ENCODE data around the gene RNF26. TPM values are rescaled to one million over a fixed set of nuclear protein-coding genes. Genes with fewer than 3 reads are reported as not detected.

Gene RNF26
- total RNA-seq, 4 donors from 2014 or later, result 10.2 to 15.1 (median 11.7) TPM

DNA sequence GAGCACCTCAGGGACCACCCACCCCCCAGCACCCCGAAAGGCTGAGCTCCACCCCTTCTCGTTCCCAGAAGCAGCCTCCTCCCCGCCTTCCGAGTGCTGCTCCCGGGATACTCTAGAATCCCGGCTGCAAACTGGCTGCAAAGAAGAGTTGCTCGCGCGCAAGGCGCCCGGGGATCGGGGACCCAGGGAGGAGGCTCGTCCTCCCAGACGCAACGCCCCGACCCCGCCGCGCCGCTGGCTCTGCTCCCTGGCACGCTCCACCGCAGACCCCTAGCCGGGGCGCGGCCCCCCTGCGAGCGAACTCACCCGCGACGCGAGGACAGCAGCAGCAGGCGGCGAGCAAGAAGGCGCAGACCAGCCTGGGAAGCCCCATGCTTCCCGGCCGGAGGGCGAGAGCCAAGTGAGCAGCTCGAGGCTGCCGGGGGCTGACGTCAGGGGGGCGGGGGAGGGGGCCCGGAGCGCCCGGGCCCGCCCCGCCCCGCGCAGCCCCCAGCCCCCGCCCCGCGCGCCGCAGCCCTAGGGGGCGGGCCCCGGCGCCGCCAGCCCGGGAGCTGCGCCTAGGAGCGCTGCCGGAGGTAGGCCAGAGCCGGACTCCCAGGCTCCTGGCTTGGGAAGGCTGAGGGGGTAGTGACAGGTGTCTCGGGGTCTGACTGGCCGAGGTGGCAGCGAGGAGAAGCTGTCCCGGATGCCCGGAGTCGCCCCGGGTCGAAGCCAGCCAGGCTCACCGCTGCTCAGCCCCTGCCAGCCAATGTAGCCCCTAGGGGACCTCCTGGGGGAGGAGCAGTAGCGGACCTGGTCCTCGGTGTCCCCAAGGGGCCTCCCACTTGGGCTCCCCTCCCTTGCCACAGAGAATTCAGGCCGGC lies 17.4 kb upstream of the RNF26 start, which contains the start of gene MCAM:
TSS of gene MCAM (minus strand) at position 402 of the 863 bp plus-strand sequence. CDS start at position 373, 29 bp downstream.
- TF ChIP-seq, protein P1, sequence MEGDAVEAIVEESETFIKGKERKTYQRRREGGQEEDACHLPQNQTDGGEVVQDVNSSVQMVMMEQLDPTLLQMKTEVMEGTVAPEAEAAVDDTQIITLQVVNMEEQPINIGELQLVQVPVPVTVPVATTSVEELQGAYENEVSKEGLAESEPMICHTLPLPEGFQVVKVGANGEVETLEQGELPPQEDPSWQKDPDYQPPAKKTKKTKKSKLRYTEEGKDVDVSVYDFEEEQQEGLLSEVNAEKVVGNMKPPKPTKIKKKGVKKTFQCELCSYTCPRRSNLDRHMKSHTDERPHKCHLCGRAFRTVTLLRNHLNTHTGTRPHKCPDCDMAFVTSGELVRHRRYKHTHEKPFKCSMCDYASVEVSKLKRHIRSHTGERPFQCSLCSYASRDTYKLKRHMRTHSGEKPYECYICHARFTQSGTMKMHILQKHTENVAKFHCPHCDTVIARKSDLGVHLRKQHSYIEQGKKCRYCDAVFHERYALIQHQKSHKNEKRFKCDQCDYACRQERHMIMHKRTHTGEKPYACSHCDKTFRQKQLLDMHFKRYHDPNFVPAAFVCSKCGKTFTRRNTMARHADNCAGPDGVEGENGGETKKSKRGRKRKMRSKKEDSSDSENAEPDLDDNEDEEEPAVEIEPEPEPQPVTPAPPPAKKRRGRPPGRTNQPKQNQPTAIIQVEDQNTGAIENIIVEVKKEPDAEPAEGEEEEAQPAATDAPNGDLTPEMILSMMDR (IDR thresholded peaks at IDR 0.05; ENCODE audit: low read depth), result no peak

GRCh38 chr11:119317592-119318239 lies 16.6 kb upstream of the RNF26 start:
- TF ChIP-seq, protein P1 (IDR thresholded peaks at IDR 0.05; ENCODE audit: low read depth), result no peak

DNA sequence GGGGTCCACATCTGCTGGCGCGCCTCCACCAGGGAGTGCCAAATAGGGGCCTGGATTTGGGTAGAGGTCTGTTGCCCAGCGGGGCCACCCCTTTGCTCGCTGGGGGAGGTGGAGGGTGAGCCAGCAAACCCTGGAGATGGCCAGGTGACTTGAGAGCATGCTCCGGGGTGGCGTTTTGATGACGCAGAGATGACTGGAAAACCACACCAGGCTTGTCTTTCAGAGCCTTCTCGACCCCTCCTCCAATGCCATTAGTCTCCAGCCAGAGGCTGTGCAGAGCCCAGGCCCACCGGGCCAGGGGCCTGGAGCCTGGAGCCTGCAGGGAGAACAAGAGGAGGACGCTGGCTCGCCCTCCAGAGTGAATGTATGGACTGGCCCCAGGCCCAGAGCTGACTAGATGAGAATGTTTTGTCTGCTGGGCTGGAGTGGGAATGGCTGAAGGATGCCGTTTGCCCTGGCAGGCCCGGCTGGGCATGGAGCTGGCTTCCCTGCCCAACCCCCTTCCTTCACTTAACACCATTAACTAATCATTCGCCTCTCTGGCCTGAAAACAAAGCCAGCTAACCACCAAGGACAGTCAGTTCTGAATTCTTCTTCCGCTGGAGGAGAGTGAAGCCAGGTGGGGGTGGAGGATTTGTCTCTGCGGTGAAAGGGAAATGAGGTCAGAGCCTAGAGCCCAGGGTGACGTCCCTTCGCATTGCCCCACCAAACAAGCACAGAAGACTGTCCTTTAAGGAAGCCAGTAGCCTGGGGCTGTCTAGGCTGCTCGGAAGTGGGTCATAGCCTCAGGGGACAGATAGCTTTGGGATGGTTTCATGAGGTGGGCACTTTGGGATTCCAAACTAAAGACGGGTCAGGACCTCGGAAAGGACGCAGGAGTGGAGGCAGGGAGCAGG lies 15.8 kb upstream of the RNF26 start:
- TF ChIP-seq, protein P1 (IDR thresholded peaks at IDR 0.05; ENCODE audit: low read depth), result no peak

DNA sequence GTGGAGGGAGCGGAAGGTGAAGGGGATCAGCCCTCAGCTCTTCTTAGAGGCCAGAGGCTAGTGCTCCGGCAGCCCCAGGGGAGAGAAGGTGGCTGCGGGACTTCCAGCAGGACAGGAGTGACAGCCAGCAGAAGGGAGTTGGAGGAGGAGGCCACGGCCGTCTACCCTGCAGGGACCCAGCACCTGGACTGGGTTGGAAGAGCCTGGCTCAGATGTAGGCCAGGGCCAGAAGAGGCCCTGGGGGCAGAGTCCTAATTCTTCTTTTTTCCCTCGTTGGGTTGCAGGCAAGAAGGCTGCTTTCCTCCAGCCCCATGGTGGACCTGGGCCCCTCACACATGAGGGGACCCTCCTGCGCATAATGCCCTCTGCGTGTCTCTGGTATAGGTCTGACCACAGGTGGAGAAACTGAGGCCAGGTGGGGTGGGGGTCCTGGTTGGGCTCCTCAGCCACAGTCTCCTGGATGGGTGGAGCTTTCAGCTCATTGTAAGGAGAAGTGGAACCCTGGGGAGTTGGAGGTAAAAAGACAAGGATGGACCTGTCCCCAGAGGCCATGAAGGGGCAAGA lies 15.1 kb upstream of the RNF26 start:
- TF ChIP-seq, protein P1 (IDR thresholded peaks at IDR 0.05; ENCODE audit: low read depth), result no peak

DNA sequence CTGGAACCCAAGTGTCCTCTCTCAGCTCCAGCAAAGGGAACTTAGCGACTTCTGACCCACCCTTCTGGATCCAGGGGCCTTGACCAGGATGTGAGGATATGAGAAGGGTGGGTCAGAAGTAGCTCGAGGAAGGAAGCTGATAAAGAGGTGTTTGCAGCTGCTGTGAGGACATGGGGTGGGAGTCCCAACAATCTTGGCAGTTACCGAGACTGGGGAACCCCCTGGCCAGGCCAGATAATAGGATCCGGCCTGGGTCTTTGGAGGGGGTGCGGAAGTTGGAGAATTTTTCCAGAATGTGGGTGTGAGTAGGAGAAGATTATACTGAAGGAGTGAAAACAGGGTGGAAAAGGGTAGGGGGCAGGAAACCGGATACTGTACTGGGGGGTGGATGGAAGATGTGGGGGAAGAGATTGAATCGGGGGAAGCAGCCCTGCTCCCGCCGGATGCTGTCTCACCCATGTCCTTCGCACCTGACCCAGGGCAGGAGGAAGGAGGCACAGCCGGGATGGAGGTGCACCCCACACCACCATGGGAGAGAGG lies 14.6 kb upstream of the RNF26 start:
- TF ChIP-seq, protein P1 (IDR thresholded peaks at IDR 0.05; ENCODE audit: low read depth), result no peak

DNA sequence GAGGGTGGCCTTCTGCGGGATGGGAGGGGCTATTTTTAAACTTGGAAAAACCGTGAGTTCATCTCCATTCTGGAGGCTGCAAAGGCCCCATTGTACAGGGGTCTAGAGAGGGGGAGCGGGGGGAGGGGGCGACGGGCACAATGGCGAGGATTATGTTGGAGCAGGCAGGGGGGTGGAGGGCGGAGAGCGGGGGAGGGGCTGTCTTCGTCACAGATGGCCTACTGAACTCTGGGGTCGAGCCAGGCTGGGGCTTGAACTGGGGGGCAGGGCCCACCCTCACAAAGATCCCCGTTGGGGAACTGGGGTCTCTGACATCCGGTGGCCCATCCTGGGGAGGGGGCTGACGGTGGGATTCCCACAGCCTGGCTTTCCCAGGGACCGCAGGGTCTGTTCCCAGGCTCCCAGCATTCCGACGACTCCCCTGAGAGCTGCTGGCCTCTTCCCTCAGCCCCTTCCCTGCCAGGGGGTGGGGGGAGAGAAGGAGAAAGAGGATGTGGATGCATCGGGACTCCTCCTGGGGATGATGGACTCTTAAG lies 14.0 kb upstream of the RNF26 start:
- TF ChIP-seq, protein P1 (IDR thresholded peaks at IDR 0.05; ENCODE audit: low read depth), result no peak
